ES-I3 (cell line): ENCODE measurements around the gene XYLB.

Experiments
- H3K36me3 ChIP-seq: 2 replicates; pipeline ENCODE4 v1.6.1; 2013; ENCODE audit warnings: mild to moderate bottlenecking, low read length, control low read depth, moderate library complexity; ENCODE audit not compliant: insufficient read depth
- H3K4me1 ChIP-seq: 2 replicates; pipeline ENCODE4 v1.6.1; 2013; ENCODE audit warnings: mild to moderate bottlenecking, control low read depth, low read length; ENCODE audit not compliant: insufficient read depth
- H3K9ac ChIP-seq: 2 replicates; pipeline ENCODE4 v1.6.1; 2013; ENCODE audit warnings: low read depth, mild to moderate bottlenecking, low read length, moderate library complexity
- H3K9me3 ChIP-seq: 2 replicates; pipeline ENCODE4 v1.6.1; 2013; ENCODE audit warnings: mild to moderate bottlenecking, low read length, moderate library complexity; ENCODE audit not compliant: control insufficient read depth, insufficient read depth

The XYLB gene

DNA sequence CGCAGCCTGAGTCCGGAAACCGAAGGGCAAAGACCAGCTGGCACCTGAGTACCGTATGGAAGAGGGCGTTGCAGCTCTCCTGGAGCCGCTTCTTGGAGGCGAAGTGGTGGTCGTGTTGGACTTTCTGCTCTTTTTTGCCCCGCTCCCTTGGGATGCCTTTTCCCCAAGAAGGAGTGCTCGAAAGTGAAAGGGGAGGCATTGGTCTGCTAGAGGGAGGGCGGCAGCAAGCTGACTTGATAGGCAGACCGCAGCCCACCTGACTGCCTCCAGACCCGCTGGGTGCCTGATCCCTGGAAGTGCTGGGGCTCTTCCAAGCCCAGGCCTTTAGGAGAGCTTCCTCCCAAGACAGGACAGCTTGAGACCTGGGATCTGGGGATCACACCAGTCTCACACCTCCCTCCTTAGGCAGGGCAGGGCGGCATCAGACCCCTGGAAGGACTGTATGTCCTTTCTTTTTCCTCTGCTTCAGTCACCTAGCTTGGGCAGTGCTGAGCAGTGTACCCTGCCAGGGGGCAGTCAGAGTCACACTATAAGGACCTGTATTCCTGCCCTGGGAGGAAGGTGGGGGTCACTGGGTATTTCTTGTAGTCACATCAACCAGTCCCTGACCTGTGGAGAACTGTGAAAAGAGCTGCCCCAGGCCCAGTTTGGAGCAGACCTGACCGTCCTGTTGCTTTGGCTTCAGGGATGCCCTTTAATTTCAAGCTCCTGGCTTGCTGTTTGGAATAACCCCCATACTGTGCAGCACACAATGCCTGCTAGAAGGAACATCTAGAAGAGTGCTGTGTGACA lies 109.2 kb downstream of the XYLB start:
- H3K9me3 ChIP-seq, result no peaks in the 10 kb centered on the region; the same call in 1 of the 2 replicates
- H3K4me1 ChIP-seq, result peaks cover 18% of the 10 kb centered on the region; the same call in 1 of the 2 replicates
- no peaks in the 10 kb centered on the region for H3K36me3 ChIP-seq
- H3K9ac ChIP-seq, result peak overlapping the region; percentile 93

DNA sequence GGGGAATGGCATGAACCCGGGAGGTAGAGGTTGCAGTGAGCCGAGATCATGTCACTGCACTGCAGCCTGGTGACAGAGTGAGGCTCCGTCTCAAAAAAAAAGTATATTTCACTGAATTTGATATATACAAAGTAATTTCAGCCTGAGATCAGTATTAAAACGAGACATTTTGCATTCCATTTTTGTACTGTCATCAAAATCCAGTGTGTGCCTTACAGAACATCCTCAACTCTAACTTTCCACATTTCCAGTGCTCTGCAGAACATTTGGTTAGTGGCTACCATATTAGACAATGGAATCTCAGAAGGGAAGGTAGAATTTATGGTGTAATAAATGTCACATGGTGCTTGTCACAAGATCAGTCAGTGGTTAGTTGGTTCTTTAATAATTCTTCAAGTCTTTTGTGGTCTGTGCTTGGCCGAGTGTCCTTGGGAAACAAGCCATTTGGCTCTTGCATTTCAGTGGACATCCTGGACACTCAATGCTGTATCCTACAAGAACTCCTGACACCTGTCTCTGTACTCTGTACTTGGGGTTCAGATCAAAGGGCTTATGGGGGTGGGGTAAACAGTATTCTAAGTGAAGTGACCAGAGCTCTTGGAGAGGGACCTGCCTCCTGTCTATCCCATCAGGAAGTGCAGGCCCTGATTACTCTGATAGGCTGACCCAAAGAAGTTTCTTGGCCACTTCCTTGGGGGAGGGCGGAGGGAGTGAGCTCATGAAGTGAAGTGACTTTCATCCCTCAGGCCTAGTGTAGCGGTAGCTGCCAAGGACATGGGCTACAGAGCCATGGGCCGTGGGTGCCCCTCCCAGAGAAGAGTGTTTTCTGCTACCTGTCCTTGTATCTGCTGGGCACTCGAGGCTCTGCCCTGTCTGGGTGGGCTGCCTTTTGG lies 110.8 kb downstream of the XYLB start:
- H3K4me1 ChIP-seq, result peaks cover 18% of the 10 kb centered on the region; the same call in 1 of the 2 replicates
- no peaks in the 10 kb centered on the region for H3K36me3 ChIP-seq
- H3K9ac ChIP-seq, result no peak overlapping the region
- no peaks in the 10 kb centered on the region; the same call in 1 of the 2 replicates for H3K9me3 ChIP-seq

DNA sequence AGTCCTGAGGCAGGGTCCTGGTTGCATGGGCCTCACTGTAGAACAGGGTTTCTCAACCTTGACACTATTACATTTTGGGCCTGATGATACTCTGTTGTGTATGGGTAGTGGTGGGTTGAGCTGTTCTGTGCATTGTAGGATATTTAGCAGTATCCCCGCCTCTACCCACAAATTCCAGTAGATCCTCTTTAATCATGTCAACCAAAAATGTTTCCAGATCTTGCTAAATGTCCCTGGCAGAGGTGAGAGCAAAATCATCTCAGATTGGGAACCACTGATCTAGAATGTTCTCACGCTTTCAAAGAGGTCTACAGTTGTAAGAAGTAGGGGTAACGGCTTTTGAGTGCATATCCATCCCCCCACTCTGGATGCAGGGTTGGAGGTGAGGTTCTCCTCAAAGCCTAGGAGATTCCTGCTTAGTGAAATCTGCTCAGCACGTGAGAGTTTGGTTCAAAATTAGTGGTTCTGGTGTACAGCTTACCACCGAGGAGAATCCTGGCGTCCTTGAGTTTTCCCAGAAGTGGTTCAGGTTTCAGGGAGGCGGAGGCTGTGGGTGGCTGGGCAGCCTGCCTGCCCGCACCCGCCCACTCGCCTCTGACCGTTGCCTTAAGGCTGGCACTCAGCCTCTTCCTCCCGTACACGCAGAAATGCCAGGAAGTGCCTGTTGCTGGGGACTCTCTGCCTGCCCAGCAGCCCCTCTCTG lies 112.4 kb downstream of the XYLB start:
- no peak overlapping the region for H3K9ac ChIP-seq
- H3K36me3 ChIP-seq, result no peaks in the 10 kb centered on the region
- H3K9me3 ChIP-seq, result no peaks in the 10 kb centered on the region
- peaks cover 18% of the 10 kb centered on the region; the same call in 1 of the 2 replicates for H3K4me1 ChIP-seq

DNA sequence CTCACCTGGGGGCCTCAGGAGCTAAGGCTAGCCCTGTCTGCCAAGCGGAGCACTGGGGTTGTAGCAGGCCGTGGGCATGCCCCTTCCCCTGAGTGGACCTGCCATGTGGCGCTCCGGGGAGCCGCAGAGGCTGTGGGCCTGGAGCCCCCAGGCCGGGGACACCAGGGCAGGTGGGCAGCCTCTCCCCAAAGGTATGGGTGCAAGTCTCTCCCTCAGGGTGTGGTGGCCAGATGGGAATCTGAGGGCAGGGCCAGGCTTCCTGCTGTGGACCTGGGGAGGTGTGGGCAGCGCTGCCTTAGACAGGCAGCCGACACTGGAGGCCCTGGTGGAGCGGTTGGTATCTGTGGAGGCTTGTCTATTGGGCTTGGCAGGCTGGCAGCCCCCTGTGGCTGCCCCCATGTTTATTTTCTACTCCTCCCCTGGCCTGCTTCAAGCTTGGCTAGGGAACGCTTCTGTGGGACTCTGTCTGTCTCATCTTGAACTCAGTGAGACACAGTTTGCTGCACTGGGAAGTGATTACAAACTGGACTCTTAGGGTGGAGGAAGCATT lies 113.0 kb downstream of the XYLB start:
- H3K36me3 ChIP-seq, result no peaks in the 10 kb centered on the region
- H3K9me3 ChIP-seq, result no peaks in the 10 kb centered on the region
- no peak overlapping the region for H3K9ac ChIP-seq
- H3K4me1 ChIP-seq, result peaks cover 18% of the 10 kb centered on the region; the same call in 1 of the 2 replicates

DNA sequence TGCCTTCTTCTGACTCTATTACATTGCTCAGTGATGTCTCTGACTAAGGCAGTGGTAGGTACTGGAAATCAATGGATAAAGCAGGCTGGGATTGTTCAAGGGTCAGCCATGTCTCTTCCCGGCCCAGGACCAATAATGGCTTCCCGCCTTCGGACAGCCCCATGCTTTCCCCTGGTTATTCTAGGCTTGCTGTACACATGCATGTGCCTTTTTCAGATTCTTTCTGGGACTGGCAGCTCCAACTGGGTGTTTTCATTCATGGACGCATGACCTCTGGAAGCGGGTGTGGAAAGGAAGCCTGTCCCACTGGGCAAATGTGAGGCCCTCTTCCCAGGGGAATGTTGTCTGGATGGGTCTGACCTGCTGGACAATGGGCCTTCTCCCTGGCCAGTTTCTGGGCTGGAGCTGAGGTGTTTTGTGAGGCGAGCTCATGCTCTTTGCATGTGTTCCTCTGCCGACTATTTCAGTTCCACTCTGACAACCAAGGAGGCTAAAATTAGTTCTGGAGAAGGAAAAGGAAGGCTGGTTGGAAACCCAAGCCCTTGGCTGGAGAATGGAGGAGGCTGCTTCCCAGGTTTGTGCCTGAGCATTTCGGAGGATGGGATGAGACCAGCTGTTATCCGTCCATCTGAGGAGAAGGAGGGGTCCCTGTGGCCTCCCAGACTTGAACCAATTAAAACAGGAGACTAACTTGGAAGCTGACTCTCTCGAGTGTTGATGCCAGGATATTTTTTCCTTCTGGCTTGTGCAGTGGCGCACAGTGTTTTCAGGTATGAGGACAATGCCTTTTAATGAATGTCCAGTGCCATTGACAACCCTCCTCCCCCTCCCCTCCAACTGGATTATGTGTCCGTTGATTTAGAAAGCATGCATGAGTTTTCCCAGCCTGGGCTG lies 114.0 kb downstream of the XYLB start:
- no peak overlapping the region for H3K9ac ChIP-seq
- H3K4me1 ChIP-seq, result peaks cover 18% of the 10 kb centered on the region; the same call in 1 of the 2 replicates
- no peaks in the 10 kb centered on the region for H3K36me3 ChIP-seq
- H3K9me3 ChIP-seq, result no peaks in the 10 kb centered on the region
